GM12878 (cell line): Measurements from ENCODE around the gene CDHR2. TPM values are rescaled to one million over a fixed set of nuclear protein-coding genes. Genes with fewer than 3 reads are reported as not detected.

Experiments used
- BCL11A ChIP-seq: IDR thresholded peaks from 2 replicates; pipeline ENCODE4 v1.6.1; 2011; ENCODE audit warnings: low read depth, low read length
- BCL3 ChIP-seq: IDR thresholded peaks from 2 replicates; pipeline ENCODE4 v1.6.1; 2011; ENCODE audit warnings: borderline replicate concordance, low read depth, mild to moderate bottlenecking, moderate library complexity, low read length; ENCODE audit not compliant: insufficient read depth, poor library complexity, severe bottlenecking
- CBX3 ChIP-seq: fragments of 200-600 bp; sonication (generic); IDR thresholded peaks from 2 replicates; pipeline ENCODE4 v1.6.1; 2016; ENCODE audit warnings: low read depth, borderline replicate concordance
- EP300 ChIP-seq, 2 experiments: fragments of 150-350 bp in 1 of 2; IDR thresholded peaks; 2 replicates each; pipeline ENCODE4 v1.6.1; 2011 to 2012; ENCODE audit warnings: low read depth in 2 of 2, low read length in 2 of 2, borderline replicate concordance in 1 of 2, improper control_type of control experiment in 1 of 2, inconsistent platforms in 1 of 2; ENCODE audit not compliant: control insufficient read depth in 1 of 2
- FOS ChIP-seq: IDR thresholded peaks from 3 replicates; pipeline ENCODE4 v1.6.1; 2011; ENCODE audit warnings: borderline replicate concordance; ENCODE audit not compliant: insufficient read length; ENCODE audit errors: extremely low read depth
- LARP7 ChIP-seq: fragments of 450-650 bp; IDR thresholded peaks from 2 replicates; pipeline ENCODE4 v1.6.1; 2017; ENCODE audit warnings: mild to moderate bottlenecking
- MTA3 ChIP-seq: IDR thresholded peaks from 2 replicates; pipeline ENCODE4 v1.6.1; 2012; ENCODE audit warnings: low read length, inconsistent platforms, borderline replicate concordance
- SRF ChIP-seq, 2 experiments: IDR thresholded peaks; 2 replicates each; pipeline ENCODE4 v1.6.1; 2011; ENCODE audit warnings: low read depth in 2 of 2, low read length in 2 of 2, mild to moderate bottlenecking in 1 of 2, moderate library complexity in 1 of 2
- ZBTB40 ChIP-seq: fragments of 450-650 bp; IDR thresholded peaks from 2 replicates; pipeline ENCODE4 v1.6.1; 2016; ENCODE audit warnings: mild to moderate bottlenecking, moderate library complexity, borderline replicate concordance
- ZSCAN29 ChIP-seq: fragments of 450-650 bp; IDR thresholded peaks from 2 replicates; pipeline ENCODE4 v1.6.1; 2017; ENCODE audit warnings: mild to moderate bottlenecking, moderate library complexity
- polyA plus RNA-seq, 11 experiments: library from polyadenylated mRNA; depleted of rRNA in 4 of 11; unstranded in 6 of 11; stranded (reverse) in 5 of 11; fragments of >200 nt; fragmentation: Nextera tagmentation in 4 of 11; fragmentation: Illumina TruSeq in 1 of 11; extraction: Ambion mirVana in 4 of 11; extraction: Trizol in 1 of 11; gene quantifications; 1 replicate in 1 of 11; 2 replicates in 10 of 11; pipeline versions ENCODE4 v1.2.1 to v1.2.3, GENCODE V29; 2011 to 2016; ENCODE audit warnings: inconsistent platforms in 2 of 11, missing spikeins in 2 of 11, low read depth in 1 of 11
- total RNA-seq, 4 experiments: library from RNA; depleted of rRNA in 3 of 4; stranded (reverse); fragments of >200 nt in 3 of 4; fragmentation: Illumina TruSeq in 1 of 4; extraction: Trizol in 1 of 4; gene quantifications; 2 replicates each; pipeline versions ENCODE4 v1.2.1 to v1.2.3, GENCODE V29; 2013 to 2021
- TF ChIP-seq, protein P1 (sequence below): IDR thresholded peaks from 2 replicates; pipeline ENCODE4 v1.6.1; 2012; ENCODE audit warnings: mild to moderate bottlenecking, low read depth, low read length
- TF ChIP-seq, protein P2 (sequence below): fragments of 450-650 bp; IDR thresholded peaks from 2 replicates; pipeline ENCODE4 v1.6.1; 2017; ENCODE audit warnings: mild to moderate bottlenecking, moderate library complexity

The CDHR2 gene
- total and polyA plus RNA-seq, 10 of the 15 experiments (the other 5 are each of a cell fraction or from before 2014, with no cell fraction given), result 0.03 to 0.46 (median 0.06) TPM; not detected in 5

GRCh38 chr5:176536132-176536901 is 12.8 kb upstream of the CDHR2 start (continued):
- TF ChIP-seq ZBTB40, result no peak
- no peak for TF ChIP-seq MTA3
- TF ChIP-seq ZSCAN29, result no peak
- TF ChIP-seq, protein P1, sequence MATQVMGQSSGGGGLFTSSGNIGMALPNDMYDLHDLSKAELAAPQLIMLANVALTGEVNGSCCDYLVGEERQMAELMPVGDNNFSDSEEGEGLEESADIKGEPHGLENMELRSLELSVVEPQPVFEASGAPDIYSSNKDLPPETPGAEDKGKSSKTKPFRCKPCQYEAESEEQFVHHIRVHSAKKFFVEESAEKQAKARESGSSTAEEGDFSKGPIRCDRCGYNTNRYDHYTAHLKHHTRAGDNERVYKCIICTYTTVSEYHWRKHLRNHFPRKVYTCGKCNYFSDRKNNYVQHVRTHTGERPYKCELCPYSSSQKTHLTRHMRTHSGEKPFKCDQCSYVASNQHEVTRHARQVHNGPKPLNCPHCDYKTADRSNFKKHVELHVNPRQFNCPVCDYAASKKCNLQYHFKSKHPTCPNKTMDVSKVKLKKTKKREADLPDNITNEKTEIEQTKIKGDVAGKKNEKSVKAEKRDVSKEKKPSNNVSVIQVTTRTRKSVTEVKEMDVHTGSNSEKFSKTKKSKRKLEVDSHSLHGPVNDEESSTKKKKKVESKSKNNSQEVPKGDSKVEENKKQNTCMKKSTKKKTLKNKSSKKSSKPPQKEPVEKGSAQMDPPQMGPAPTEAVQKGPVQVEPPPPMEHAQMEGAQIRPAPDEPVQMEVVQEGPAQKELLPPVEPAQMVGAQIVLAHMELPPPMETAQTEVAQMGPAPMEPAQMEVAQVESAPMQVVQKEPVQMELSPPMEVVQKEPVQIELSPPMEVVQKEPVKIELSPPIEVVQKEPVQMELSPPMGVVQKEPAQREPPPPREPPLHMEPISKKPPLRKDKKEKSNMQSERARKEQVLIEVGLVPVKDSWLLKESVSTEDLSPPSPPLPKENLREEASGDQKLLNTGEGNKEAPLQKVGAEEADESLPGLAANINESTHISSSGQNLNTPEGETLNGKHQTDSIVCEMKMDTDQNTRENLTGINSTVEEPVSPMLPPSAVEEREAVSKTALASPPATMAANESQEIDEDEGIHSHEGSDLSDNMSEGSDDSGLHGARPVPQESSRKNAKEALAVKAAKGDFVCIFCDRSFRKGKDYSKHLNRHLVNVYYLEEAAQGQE, result no peak
- no peak for TF ChIP-seq SRF (IDR thresholded peaks at IDR 0.05; ENCODE audit: low read depth in 2 of 2, low read length in 2 of 2)
- TF ChIP-seq BCL11A, result no peak; the same call in 1 of the 2 replicates
- peak in 1 of 2 experiments; percentile 10; a peak in 1 of 4 replicates for TF ChIP-seq EP300 (IDR thresholded peaks at IDR 0.05; ENCODE audit: borderline replicate concordance in 1 of 2, control insufficient read depth in 1 of 2, low read depth in 2 of 2, low read length in 2 of 2)
- TF ChIP-seq BCL3, result peak; percentile 33
- TF ChIP-seq, protein P2, sequence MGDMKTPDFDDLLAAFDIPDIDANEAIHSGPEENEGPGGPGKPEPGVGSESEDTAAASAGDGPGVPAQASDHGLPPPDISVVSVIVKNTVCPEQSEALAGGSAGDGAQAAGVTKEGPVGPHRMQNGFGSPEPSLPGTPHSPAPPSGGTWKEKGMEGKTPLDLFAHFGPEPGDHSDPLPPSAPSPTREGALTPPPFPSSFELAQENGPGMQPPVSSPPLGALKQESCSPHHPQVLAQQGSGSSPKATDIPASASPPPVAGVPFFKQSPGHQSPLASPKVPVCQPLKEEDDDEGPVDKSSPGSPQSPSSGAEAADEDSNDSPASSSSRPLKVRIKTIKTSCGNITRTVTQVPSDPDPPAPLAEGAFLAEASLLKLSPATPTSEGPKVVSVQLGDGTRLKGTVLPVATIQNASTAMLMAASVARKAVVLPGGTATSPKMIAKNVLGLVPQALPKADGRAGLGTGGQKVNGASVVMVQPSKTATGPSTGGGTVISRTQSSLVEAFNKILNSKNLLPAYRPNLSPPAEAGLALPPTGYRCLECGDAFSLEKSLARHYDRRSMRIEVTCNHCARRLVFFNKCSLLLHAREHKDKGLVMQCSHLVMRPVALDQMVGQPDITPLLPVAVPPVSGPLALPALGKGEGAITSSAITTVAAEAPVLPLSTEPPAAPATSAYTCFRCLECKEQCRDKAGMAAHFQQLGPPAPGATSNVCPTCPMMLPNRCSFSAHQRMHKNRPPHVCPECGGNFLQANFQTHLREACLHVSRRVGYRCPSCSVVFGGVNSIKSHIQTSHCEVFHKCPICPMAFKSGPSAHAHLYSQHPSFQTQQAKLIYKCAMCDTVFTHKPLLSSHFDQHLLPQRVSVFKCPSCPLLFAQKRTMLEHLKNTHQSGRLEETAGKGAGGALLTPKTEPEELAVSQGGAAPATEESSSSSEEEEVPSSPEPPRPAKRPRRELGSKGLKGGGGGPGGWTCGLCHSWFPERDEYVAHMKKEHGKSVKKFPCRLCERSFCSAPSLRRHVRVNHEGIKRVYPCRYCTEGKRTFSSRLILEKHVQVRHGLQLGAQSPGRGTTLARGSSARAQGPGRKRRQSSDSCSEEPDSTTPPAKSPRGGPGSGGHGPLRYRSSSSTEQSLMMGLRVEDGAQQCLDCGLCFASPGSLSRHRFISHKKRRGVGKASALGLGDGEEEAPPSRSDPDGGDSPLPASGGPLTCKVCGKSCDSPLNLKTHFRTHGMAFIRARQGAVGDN, result no peak
- TF ChIP-seq FOS, result no peak
- TF ChIP-seq LARP7, result peak; percentile 36; the same call in 1 of the 2 replicates
- TF ChIP-seq CBX3, result no peak
